Neutrophil (primary cell): Measurements from ENCODE around the gene FYN.

Source experiments
- H3K27ac ChIP-seq: fragments of 200-600 bp; sonication (generic); 2 replicates; pipeline ENCODE4 v1.5.1; 2016; ENCODE audit warnings: mild to moderate bottlenecking, moderate library complexity
- H3K27me3 ChIP-seq: fragments of 200-600 bp; sonication (generic); 2 replicates; pipeline ENCODE4 v1.6.0; 2016; ENCODE audit warnings: mild to moderate bottlenecking
- H3K36me3 ChIP-seq: fragments of 200-600 bp; sonication (generic); 2 replicates; pipeline ENCODE4 v1.5.1; 2017
- H3K4me1 ChIP-seq, 2 experiments: fragments of 200-600 bp in 1 of 2; sonication (generic) in 1 of 2; 1 replicate in 1 of 2; 2 replicates in 1 of 2; pipeline versions ENCODE4 v1.5.1 to v1.6.1; 2013 to 2016; ENCODE audit warnings: low read depth in 1 of 2, low read length in 1 of 2, mild to moderate bottlenecking in 1 of 2, moderate library complexity in 1 of 2; ENCODE audit not compliant: control insufficient read depth in 1 of 2, insufficient read depth in 1 of 2
- H3K4me3 ChIP-seq, 2 experiments: fragments of 200-600 bp in 1 of 2; sonication (generic) in 1 of 2; 1 replicate in 1 of 2; 2 replicates in 1 of 2; pipeline ENCODE4 v1.5.1; 2013 to 2016; ENCODE audit warnings: low read depth in 1 of 2, low read length in 1 of 2, mild to moderate bottlenecking in 1 of 2, moderate library complexity in 1 of 2
- H3K9me3 ChIP-seq: fragments of 200-600 bp; sonication (generic); 2 replicates; pipeline ENCODE4 v1.5.1; 2016
- TF ChIP-seq, protein P1 (sequence below): fragments of 200-600 bp; sonication (generic); IDR thresholded peaks from 2 replicates; pipeline ENCODE4 v1.5.1; 2016; ENCODE audit warnings: antibody characterized with exemption

Gene FYN

DNA sequence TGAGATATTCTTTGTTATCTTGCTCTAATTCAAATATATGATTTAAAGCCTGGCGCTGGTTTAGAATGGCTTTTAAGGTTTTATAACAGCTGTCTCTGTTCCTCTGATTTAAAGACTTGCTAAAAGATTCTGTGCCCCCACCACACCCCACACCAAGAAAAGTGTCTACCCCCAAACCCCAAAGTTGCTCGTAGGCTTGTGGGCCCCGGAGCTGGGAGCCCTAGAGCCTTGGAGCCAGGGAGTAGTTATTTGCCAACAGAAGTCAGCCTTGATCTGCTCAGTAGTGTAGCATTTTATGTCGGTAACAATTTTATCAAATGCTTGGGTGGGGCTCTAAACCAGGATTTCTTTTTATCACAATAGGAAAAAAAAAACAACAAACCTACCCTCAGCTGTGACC lies 162.3 kb downstream of the FYN start:
- H3K36me3 ChIP-seq, result no peaks in the 10 kb centered on the region
- no peak overlapping the region for H3K4me3 ChIP-seq
- no peak overlapping the region for H3K27ac ChIP-seq
- no peaks in the 10 kb centered on the region for H3K9me3 ChIP-seq
- TF ChIP-seq, protein P1, sequence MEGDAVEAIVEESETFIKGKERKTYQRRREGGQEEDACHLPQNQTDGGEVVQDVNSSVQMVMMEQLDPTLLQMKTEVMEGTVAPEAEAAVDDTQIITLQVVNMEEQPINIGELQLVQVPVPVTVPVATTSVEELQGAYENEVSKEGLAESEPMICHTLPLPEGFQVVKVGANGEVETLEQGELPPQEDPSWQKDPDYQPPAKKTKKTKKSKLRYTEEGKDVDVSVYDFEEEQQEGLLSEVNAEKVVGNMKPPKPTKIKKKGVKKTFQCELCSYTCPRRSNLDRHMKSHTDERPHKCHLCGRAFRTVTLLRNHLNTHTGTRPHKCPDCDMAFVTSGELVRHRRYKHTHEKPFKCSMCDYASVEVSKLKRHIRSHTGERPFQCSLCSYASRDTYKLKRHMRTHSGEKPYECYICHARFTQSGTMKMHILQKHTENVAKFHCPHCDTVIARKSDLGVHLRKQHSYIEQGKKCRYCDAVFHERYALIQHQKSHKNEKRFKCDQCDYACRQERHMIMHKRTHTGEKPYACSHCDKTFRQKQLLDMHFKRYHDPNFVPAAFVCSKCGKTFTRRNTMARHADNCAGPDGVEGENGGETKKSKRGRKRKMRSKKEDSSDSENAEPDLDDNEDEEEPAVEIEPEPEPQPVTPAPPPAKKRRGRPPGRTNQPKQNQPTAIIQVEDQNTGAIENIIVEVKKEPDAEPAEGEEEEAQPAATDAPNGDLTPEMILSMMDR, result no peak
- H3K4me1 ChIP-seq, result peaks cover 0 to 5% of the 10 kb centered on the region in 2 experiments
- no peaks in the 10 kb centered on the region for H3K27me3 ChIP-seq

DNA sequence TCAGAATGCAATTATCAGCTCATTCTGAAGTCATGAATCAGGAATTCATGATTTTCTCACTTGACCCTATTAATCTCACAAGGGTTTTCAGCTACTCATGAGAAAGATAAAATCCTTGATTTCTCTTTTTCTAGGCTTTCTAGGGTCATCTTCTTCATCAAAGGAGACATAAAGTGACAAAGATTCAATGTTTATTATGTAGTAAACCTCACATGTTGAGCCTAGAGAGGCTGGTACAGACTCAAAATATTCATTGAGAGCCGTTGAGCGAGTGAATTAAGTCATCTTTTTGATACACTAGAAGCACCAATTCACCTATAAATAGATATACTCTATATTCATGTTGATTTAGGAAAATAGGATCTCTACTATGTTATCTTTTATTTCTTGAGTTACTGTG lies 162.8 kb downstream of the FYN start:
- no peaks in the 10 kb centered on the region for H3K9me3 ChIP-seq
- no peaks in the 10 kb centered on the region for H3K36me3 ChIP-seq
- peaks cover 0 to 5% of the 10 kb centered on the region in 2 experiments for H3K4me1 ChIP-seq
- no peaks in the 10 kb centered on the region for H3K27me3 ChIP-seq
- TF ChIP-seq, protein P1, result no peak
- no peak overlapping the region for H3K27ac ChIP-seq
- H3K4me3 ChIP-seq, result no peak overlapping the region

DNA sequence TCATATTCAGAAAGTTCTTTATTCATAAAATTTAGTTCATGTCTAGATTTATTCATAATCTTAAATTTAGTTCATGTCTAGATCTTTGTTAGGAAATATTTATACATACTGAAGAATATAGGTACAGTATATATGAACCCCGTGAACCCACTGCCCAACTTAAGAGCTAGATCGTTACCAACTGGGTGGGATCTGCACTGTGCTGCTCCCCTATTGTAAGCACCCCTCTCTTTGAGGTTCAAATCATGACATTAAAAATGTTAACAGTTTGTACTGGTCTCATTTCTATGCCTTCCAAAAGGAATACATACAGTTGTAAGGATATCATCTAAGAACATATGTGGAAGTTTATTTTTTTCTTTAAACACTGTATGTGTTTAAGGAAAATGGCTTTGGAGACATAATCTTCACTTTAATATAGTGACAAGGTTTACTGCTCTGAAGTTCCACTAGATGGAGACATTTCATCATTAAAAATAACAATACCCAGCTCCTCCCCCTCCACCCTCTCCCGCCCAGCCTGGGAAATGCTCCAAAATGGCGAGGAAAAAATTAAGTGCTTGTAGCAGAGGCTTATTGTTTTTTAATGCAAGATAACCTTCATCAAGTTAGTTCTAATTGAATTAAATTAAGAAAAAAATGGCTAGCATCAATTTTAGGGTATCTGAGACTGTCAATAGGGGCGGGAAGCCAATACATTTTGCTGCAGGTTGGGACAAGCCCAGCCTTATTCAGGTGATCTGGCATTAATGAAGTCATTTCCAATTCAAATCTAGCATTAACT lies 163.4 kb downstream of the FYN start:
- Histone ChIP-seq H3K4me1 (peaks cover 0 to 5% of the 10 kb centered on the region in 2 experiments), H3K27me3 (no peaks in the 10 kb centered on the region), H3K4me3 (no peak overlapping the region), H3K27ac (no peak overlapping the region), H3K36me3 (no peaks in the 10 kb centered on the region), H3K9me3 (no peaks in the 10 kb centered on the region)
- TF ChIP-seq, protein P1, result peak; percentile 51

DNA sequence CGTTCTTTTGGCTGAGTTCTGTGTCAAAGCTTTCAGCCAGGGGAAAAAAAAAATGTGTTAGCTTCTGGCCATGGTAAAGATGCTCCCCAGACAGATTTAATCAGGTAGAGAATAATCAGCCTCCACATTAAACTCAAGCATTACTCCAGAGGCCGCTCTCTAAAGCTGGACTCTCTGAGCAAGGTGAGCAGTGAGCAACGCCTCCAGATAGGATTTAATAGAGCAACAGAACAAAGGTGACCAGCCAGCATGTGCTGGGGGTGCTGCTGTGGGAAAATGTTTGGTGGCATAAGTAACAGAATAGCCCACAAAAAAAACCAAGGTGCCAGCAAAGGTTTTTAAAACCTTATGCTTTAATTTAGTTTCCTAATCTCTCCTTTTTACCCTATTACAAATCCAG lies 164.1 kb downstream of the FYN start:
- no peaks in the 10 kb centered on the region for H3K9me3 ChIP-seq
- no peak overlapping the region for H3K4me3 ChIP-seq
- peaks cover 0 to 5% of the 10 kb centered on the region in 2 experiments for H3K4me1 ChIP-seq
- H3K36me3 ChIP-seq, result no peaks in the 10 kb centered on the region
- TF ChIP-seq, protein P1, result no peak
- no peak overlapping the region for H3K27ac ChIP-seq
- no peaks in the 10 kb centered on the region for H3K27me3 ChIP-seq

DNA sequence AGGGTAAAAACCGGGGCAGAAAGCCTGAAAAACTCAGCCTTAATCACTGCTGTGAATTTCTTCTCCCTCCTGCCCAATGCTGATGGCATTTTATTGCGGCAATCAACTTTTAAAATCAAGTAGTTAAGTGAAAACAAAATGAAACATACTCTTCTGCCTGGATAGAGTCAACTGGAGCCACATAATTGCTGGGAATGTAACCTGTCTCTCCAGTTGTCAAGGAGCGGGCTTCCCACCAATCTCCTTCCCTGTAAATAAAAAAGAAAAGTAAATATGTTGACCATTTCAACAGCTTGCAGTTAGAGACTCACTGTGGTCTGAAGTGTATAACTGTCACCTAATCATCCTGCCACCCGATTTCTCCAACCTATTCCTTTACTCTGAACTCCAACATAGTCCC lies 165.5 kb downstream of the FYN start:
- Histone ChIP-seq H3K36me3 (no peaks in the 10 kb centered on the region), H3K9me3 (no peaks in the 10 kb centered on the region), H3K27me3 (no peaks in the 10 kb centered on the region), H3K4me3 (no peak overlapping the region), H3K27ac (no peak overlapping the region), H3K4me1 (peaks cover 0 to 5% of the 10 kb centered on the region in 2 experiments)
- TF ChIP-seq, protein P1, result no peak
